ENCODE data around the gene HEATR1. TPM values are rescaled to one million over a fixed set of nuclear protein-coding genes. Genes with fewer than 3 reads are reported as not detected.
A peak's percentile ranks its signal among the peaks of the same experiment; 100 is the strongest.

HEATR1 gene
- total and polyA plus RNA-seq, 2 donors from 2014 or later: 2.9 to 34.4 TPM

GRCh38 chr1:236526079-236526478, 78.2 kb downstream of the HEATR1 start:
- no peak overlapping the region for H3K27ac ChIP-seq (ENCODE audit: low read depth in 2 of 2, low read length in 2 of 2)
- H3K9me3 ChIP-seq (ENCODE audit: control insufficient read depth in 2 of 3, insufficient read depth in 1 of 3, low read length in 3 of 3): no peaks in the 10 kb centered on the region
- DNase-seq: no peak
- H3K4me3 ChIP-seq (ENCODE audit: low read length in 3 of 3): no peak overlapping the region
- H3K36me3 ChIP-seq (ENCODE audit: control insufficient read depth in 2 of 3, insufficient read depth in 3 of 3, low read length in 3 of 3): peaks cover 0 to 9% (median 3%) of the 10 kb centered on the region in 3 donors
- FAIRE-seq: no peak
- H3K27me3 ChIP-seq (ENCODE audit: control insufficient read depth, insufficient read depth, low read length): no peaks in the 10 kb centered on the region
- TF ChIP-seq CTCF (IDR thresholded peaks at IDR 0.05; ENCODE audit: borderline replicate concordance, extremely low read depth, insufficient read depth): no peak
- no peak overlapping the region for H3K9ac ChIP-seq (ENCODE audit: low read length in 3 of 3)
- H3K4me1 ChIP-seq (ENCODE audit: control insufficient read depth in 2 of 3, insufficient read depth in 2 of 3, low read depth in 1 of 3, low read length in 3 of 3): peaks cover 0 to 4% (median 2%) of the 10 kb centered on the region in 3 donors
- intact Hi-C loops (cut with DNase I): no loop called here

GRCh38 chr1:236524895-236525184, 79.5 kb downstream of the HEATR1 start:
- Histone ChIP-seq H3K27me3 (ENCODE audit: control insufficient read depth, insufficient read depth, low read length) (no peaks in the 10 kb centered on the region), H3K4me3 (ENCODE audit: low read length in 3 of 3) (peak overlapping the region; percentile 80 to 99 (median 96)), H3K4me1 (ENCODE audit: control insufficient read depth in 2 of 3, insufficient read depth in 2 of 3, low read depth in 1 of 3, low read length in 3 of 3) (peaks cover 0 to 4% (median 2%) of the 10 kb centered on the region in 3 donors), H3K9me3 (ENCODE audit: control insufficient read depth in 2 of 3, insufficient read depth in 1 of 3, low read length in 3 of 3) (no peaks in the 10 kb centered on the region), H3K27ac (ENCODE audit: low read depth in 2 of 2, low read length in 2 of 2) (peak overlapping the region in 1 of 2 donors; percentile 93), H3K36me3 (ENCODE audit: control insufficient read depth in 2 of 3, insufficient read depth in 3 of 3, low read length in 3 of 3) (peaks cover 0 to 9% (median 3%) of the 10 kb centered on the region in 3 donors), H3K9ac (ENCODE audit: low read length in 3 of 3) (peak overlapping the region; percentile 82 to 93 (median 85))
- no peak for FAIRE-seq
- no peak for TF ChIP-seq CTCF (IDR thresholded peaks at IDR 0.05; ENCODE audit: borderline replicate concordance, extremely low read depth, insufficient read depth)
- intact Hi-C loops (cut with DNase I): no loop called here
- no peak for DNase-seq

GRCh38 chr1:236524142-236524894, 80.0 kb downstream of the HEATR1 start:
- FAIRE-seq: no peak
- intact Hi-C loops (cut with DNase I): no loop called here
- H3K9ac ChIP-seq (ENCODE audit: low read length in 3 of 3): peak overlapping the region; percentile 82 to 93 (median 85)
- DNase-seq: peak in 4 of 5 donors; percentile 68 to 90 (median 78)
- TF ChIP-seq CTCF (IDR thresholded peaks at IDR 0.05; ENCODE audit: borderline replicate concordance, extremely low read depth, insufficient read depth): no peak
- H3K4me3 ChIP-seq (ENCODE audit: low read length in 3 of 3): peak overlapping the region; percentile 80 to 99 (median 96)
- H3K27me3 ChIP-seq (ENCODE audit: control insufficient read depth, insufficient read depth, low read length): no peaks in the 10 kb centered on the region
- peak overlapping the region; percentile 93 for H3K27ac ChIP-seq (ENCODE audit: low read depth in 2 of 2, low read length in 2 of 2)
- peaks cover 0 to 9% (median 3%) of the 10 kb centered on the region in 3 donors for H3K36me3 ChIP-seq (ENCODE audit: control insufficient read depth in 2 of 3, insufficient read depth in 3 of 3, low read length in 3 of 3)
- peaks cover 0 to 4% (median 2%) of the 10 kb centered on the region in 3 donors for H3K4me1 ChIP-seq (ENCODE audit: control insufficient read depth in 2 of 3, insufficient read depth in 2 of 3, low read depth in 1 of 3, low read length in 3 of 3)
- no peaks in the 10 kb centered on the region for H3K9me3 ChIP-seq (ENCODE audit: control insufficient read depth in 2 of 3, insufficient read depth in 1 of 3, low read length in 3 of 3)

Data from kidney (tissue), 14 donors.